Measurements from ENCODE around the gene SIRT7. TPM values are rescaled to one million over a fixed set of nuclear protein-coding genes. Genes with fewer than 3 reads are reported as not detected.

The SIRT7 gene
- total and polyA plus RNA-seq, 2 donors (not counting 3 experiments of a cell fraction or from before 2014, with no cell fraction given): 11.6 to 28.8 TPM

DNA sequence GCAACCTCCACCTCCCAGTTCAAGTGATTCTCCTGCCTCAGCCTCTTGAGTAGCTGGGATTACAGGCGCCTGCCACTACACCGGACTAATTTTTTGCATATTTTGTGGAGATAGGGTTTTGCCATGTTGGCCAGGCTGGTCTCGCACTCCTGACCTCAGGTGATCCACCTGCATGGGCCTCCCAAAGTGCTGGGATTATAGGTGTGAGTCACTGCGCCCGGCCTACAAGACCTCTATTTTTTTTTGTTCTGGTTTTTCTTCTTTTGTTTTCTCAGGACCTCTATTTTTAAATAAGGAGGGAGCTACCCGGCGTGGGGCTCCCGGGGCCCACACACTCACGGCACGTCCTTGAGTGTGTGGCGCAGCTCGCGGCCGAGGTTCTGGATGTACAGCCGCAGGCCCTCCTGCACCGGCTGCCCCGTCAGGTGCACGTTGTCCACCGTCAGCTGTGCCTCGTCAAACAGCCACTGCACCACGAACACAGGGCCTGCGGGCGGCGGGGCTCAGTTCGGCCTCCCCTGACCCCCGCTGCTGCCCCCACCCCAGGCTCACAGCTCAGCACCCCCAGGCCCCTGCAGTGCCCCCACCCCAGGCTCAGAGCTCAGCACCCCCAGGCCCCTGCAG, 37.2 kb upstream of the SIRT7 start:
- no peak for TF ChIP-seq GATA2 (IDR thresholded peaks at IDR 0.05; ENCODE audit: insufficient read depth, insufficient read length, low read depth, low read length)
- no peak for TF ChIP-seq MAX (IDR thresholded peaks at IDR 0.05; ENCODE audit: insufficient read depth, insufficient read length)
- no peak for TF ChIP-seq EZH2 (IDR thresholded peaks at IDR 0.05; ENCODE audit: borderline replicate concordance, low read depth, low read length, severe bottlenecking)
- no peak for TF ChIP-seq POLR2AphosphoS5 (IDR thresholded peaks at IDR 0.05; ENCODE audit: insufficient read depth, low read depth, low read length)
- TF ChIP-seq JUN (IDR thresholded peaks at IDR 0.05; ENCODE audit: borderline replicate concordance, insufficient read depth, insufficient read length, low read depth): no peak
- TF ChIP-seq MYC (IDR thresholded peaks at IDR 0.05; ENCODE audit: low read depth, low read length): no peak
- TF ChIP-seq FOS (IDR thresholded peaks at IDR 0.05; ENCODE audit: borderline replicate concordance, insufficient read depth, low read length): no peak
- no peak for TF ChIP-seq POLR2A (IDR thresholded peaks at IDR 0.05; ENCODE audit: low read depth, low read length)
- no peak for TF ChIP-seq CTCF (IDR thresholded peaks at IDR 0.05; ENCODE audit: extremely low read depth in 1 of 2, insufficient read depth in 1 of 2, low read depth in 1 of 2, low read length in 2 of 2)
- no peaks in the 10 kb centered on the region for H4K20me1 ChIP-seq (replicated peaks; ENCODE audit: control insufficient read depth, extremely low read depth, insufficient read depth, low read length)
- ChIA-PET CTCF (interaction anchor here (1.0 to 2.3 kb wide), 4 partner anchors 22 to 133 kb away, joined by 3 to 8 read pairs (median 4); no protein-coding TSS in a partner anchor), POLR2A (no interaction called here)
- DNase-seq (ENCODE audit: low read depth, low spot score): no peak
- no TSS peak for BruUV-seq (replicated peaks)
- intact Hi-C loops (cut with micrococcal nuclease) (no loop called here), dilution Hi-C loops (cut with MboI; ENCODE audit: extremely low pct_ligation_motif_present, low sequenced_read_pairs) (no loop called here)
- no peaks in the 10 kb centered on the region for H3K36me3 ChIP-seq (ENCODE audit: control insufficient read depth in 2 of 2, extremely low read depth in 1 of 2, insufficient read depth in 2 of 2, low read length in 2 of 2)
- no peak overlapping the region for H3K4me2 ChIP-seq (ENCODE audit: insufficient read depth, low read length)
- no peak overlapping the region for H3K4me3 ChIP-seq (replicated peaks in 1 of 3; ENCODE audit: insufficient read depth in 1 of 3, low read depth in 1 of 3, low read length in 3 of 3)
- no peaks in the 10 kb centered on the region for H3K9me1 ChIP-seq (replicated peaks; ENCODE audit: control insufficient read depth, extremely low read depth, insufficient read depth, low read length)
- H2AFZ ChIP-seq (ENCODE audit: low read depth, low read length): no peak overlapping the region
- H3K9ac ChIP-seq (replicated peaks; ENCODE audit: extremely low read depth, insufficient read depth, low read length): no peak overlapping the region
- H3K9me3 ChIP-seq (replicated peaks; ENCODE audit: control insufficient read depth, insufficient read depth, low read length): no peaks in the 10 kb centered on the region
- H3K79me2 ChIP-seq (ENCODE audit: control insufficient read depth, insufficient read depth, low read length): no peaks in the 10 kb centered on the region
- no peaks in the 10 kb centered on the region for H3K4me1 ChIP-seq (ENCODE audit: control insufficient read depth, extremely low read depth, insufficient read depth, low read length)
- FAIRE-seq: no peak
- H3K27me3 ChIP-seq (ENCODE audit: control insufficient read depth in 2 of 2, insufficient read depth in 2 of 2, low read length in 2 of 2): peaks cover 10 to 16% of the 10 kb centered on the region in 2 experiments
- no peak overlapping the region for H3K27ac ChIP-seq (ENCODE audit: insufficient read depth, low read depth, low read length)
